ENCODE measurements around the gene AOPEP. TPM values are rescaled to one million over a fixed set of nuclear protein-coding genes. Genes with fewer than 3 reads are reported as not detected.

AOPEP gene
- total and polyA plus RNA-seq, 2 donors (not counting 1 experiment from before 2014, with no cell fraction given) = 66.1 to 94.1 TPM

DNA sequence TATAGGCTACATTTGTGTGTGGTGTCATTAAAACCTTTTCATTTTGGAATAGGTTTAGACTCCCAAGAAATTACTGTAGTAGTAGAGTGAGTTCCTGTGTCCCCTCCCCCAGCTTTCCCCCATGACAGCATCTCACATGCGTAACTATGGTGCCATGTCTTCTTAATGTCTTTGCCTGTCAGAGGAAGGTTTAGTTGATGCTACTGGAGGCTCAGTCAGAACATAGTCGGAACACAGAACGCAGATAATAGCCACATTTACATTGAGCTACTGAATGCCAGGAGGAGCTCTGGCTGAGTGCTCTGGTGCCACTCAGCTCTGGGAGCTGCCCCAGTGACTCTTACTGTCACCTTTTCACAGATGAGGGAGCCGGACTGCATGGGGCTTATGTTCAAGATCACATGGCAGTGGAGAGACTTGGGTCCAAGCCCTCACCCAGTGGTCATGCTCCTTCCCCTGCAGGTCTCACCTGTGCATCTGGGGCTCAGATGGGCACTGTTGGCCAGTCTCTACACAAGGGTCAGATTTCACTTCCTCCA, 223.6 kb downstream of the AOPEP start:
- peaks cover 23% of the 10 kb centered on the region for H3K4me1 ChIP-seq (ENCODE audit: control insufficient read depth, extremely low read depth, insufficient read depth, low read length)
- H3K79me2 ChIP-seq (ENCODE audit: control insufficient read depth, insufficient read depth, low read length) = no peaks in the 10 kb centered on the region
- H4K20me1 ChIP-seq (ENCODE audit: control insufficient read depth, extremely low read depth, insufficient read depth, low read length) = no peaks in the 10 kb centered on the region
- DNase-seq (ENCODE audit: low read depth in 2 of 2) = no peak
- no peak overlapping the region for H3K27ac ChIP-seq (ENCODE audit: insufficient read depth, low read length)
- H3K4me2 ChIP-seq (ENCODE audit: extremely low read depth, insufficient read depth, low read length) = no peak overlapping the region
- no peak overlapping the region for H3K9ac ChIP-seq (ENCODE audit: insufficient read depth, low read length)
- no peaks in the 10 kb centered on the region for H3K36me3 ChIP-seq (ENCODE audit: control insufficient read depth, insufficient read depth, low read length)
- H2AFZ ChIP-seq (ENCODE audit: low read length) = no peak overlapping the region
- H3K4me3 ChIP-seq (replicated peaks in 1 of 4; ENCODE audit: control extremely low read depth in 1 of 4, insufficient read depth in 1 of 4, low read depth in 3 of 4, low read length in 4 of 4) = no peak overlapping the region
- TF ChIP-seq EZH2 (IDR thresholded peaks at IDR 0.05; ENCODE audit: low read length, missing control alignments) = no peak
- TF ChIP-seq, protein P1, sequence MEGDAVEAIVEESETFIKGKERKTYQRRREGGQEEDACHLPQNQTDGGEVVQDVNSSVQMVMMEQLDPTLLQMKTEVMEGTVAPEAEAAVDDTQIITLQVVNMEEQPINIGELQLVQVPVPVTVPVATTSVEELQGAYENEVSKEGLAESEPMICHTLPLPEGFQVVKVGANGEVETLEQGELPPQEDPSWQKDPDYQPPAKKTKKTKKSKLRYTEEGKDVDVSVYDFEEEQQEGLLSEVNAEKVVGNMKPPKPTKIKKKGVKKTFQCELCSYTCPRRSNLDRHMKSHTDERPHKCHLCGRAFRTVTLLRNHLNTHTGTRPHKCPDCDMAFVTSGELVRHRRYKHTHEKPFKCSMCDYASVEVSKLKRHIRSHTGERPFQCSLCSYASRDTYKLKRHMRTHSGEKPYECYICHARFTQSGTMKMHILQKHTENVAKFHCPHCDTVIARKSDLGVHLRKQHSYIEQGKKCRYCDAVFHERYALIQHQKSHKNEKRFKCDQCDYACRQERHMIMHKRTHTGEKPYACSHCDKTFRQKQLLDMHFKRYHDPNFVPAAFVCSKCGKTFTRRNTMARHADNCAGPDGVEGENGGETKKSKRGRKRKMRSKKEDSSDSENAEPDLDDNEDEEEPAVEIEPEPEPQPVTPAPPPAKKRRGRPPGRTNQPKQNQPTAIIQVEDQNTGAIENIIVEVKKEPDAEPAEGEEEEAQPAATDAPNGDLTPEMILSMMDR (conservative IDR thresholded peaks at IDR 0.05 in 1 of 2, IDR thresholded peaks at IDR 0.05 in 1 of 2; ENCODE audit: low read depth in 1 of 2, low read length in 2 of 2) = no peak
- no peaks in the 10 kb centered on the region for H3K27me3 ChIP-seq (ENCODE audit: control insufficient read depth, insufficient read depth, low read length)
- H3K9me3 ChIP-seq (ENCODE audit: control insufficient read depth, insufficient read depth, low read depth, low read length) = no peaks in the 10 kb centered on the region

DNA sequence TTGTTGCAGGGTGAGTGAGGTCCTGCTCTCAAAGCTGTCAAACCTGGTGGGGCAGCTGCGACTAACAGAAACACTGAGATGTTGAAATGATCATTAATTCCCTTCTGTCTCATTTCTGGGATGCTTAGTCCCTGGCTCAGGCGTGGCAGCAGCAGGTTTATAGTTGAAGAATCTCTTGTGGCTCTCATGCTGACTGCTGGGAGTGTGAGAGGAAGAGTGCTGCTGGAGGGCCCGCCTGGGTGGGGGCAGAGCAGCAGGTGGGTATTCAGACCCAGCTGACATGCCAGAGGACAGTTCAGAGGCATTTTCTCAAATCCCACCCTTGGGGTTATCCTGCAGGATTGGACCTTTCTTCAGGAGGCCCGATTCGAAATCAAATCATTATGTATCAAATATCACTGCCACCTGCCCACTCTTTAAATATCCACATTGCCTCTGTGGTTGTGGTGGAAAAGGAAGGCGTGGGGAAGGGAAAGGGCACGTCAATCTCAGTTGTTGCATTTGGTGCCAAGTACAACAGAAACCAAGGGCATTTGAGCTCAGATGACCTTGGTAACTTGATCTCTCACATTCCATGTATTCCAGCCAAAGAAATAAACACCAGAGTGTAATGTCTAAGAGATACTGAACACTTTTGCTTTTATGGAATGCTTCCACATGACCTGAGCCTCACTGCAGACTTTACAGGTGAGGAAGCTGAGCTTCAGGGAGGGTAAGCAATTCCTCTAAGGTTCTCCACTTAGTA, 224.3 kb downstream of the AOPEP start:
- H3K9ac ChIP-seq (ENCODE audit: insufficient read depth, low read length) = no peak overlapping the region
- H3K9me3 ChIP-seq (ENCODE audit: control insufficient read depth, insufficient read depth, low read depth, low read length) = no peaks in the 10 kb centered on the region
- no peak overlapping the region for H2AFZ ChIP-seq (ENCODE audit: low read length)
- TF ChIP-seq, protein P1 (conservative IDR thresholded peaks at IDR 0.05 in 1 of 2, IDR thresholded peaks at IDR 0.05 in 1 of 2; ENCODE audit: low read depth in 1 of 2, low read length in 2 of 2) = no peak
- no peak for TF ChIP-seq EZH2 (IDR thresholded peaks at IDR 0.05; ENCODE audit: low read length, missing control alignments)
- H3K27me3 ChIP-seq (ENCODE audit: control insufficient read depth, insufficient read depth, low read length) = no peaks in the 10 kb centered on the region
- H3K4me1 ChIP-seq (ENCODE audit: control insufficient read depth, extremely low read depth, insufficient read depth, low read length) = peaks cover 17% of the 10 kb centered on the region
- no peaks in the 10 kb centered on the region for H4K20me1 ChIP-seq (ENCODE audit: control insufficient read depth, extremely low read depth, insufficient read depth, low read length)
- H3K27ac ChIP-seq (ENCODE audit: insufficient read depth, low read length) = no peak overlapping the region
- no peak overlapping the region for H3K4me2 ChIP-seq (ENCODE audit: extremely low read depth, insufficient read depth, low read length)
- no peak overlapping the region for H3K4me3 ChIP-seq (replicated peaks in 1 of 4; ENCODE audit: control extremely low read depth in 1 of 4, insufficient read depth in 1 of 4, low read depth in 3 of 4, low read length in 4 of 4)
- peak; percentile 42 to 71 for DNase-seq (ENCODE audit: low read depth in 2 of 2)
- H3K36me3 ChIP-seq (ENCODE audit: control insufficient read depth, insufficient read depth, low read length) = no peaks in the 10 kb centered on the region
- H3K79me2 ChIP-seq (ENCODE audit: control insufficient read depth, insufficient read depth, low read length) = no peaks in the 10 kb centered on the region

DNA sequence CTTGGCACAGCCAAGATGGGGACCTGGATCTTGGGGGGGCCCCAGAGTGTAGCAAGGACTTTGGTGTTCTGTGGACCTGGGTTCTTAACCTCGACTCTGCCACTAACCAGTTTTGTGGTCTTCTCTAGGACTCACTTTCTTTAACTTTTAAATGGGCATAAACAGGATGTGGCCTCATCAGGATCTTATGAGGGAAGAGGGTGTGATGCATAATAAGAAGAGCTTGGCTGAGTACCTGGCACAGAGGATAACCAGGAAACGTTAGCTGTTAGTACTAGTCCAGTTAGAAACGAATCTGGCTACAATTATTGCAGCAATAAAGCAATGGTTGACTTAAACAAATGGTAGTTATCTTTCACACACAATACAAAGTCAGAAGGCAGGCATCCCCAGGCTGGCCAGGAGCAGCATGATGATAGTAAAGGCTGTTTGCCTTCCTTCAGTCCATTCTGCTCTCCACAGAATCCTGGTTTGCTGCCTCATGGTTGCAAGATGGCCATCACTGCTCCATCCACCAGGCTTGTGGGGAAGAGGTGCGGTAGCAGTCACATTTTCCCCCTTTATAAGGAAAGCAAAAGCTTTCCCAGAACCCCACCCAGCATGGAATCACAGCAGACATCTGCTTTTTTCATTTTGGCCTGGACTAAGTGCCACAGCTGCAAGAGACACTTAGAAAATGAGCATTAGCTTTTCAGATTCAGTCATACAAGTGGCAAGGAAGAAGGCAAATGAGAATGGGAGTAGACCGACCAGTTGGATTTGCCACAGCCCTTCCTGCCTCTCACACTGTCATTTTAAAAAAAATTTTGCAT, 225.0 kb downstream of the AOPEP start:
- Histone ChIP-seq H3K27ac (ENCODE audit: insufficient read depth, low read length) (no peak overlapping the region), H3K4me2 (ENCODE audit: extremely low read depth, insufficient read depth, low read length) (no peak overlapping the region), H3K27me3 (ENCODE audit: control insufficient read depth, insufficient read depth, low read length) (no peaks in the 10 kb centered on the region), H3K79me2 (ENCODE audit: control insufficient read depth, insufficient read depth, low read length) (no peaks in the 10 kb centered on the region), H3K4me1 (ENCODE audit: control insufficient read depth, extremely low read depth, insufficient read depth, low read length) (peaks cover 11% of the 10 kb centered on the region), H3K9ac (ENCODE audit: insufficient read depth, low read length) (no peak overlapping the region), H2AFZ (ENCODE audit: low read length) (no peak overlapping the region), H3K36me3 (ENCODE audit: control insufficient read depth, insufficient read depth, low read length) (no peaks in the 10 kb centered on the region), H3K9me3 (ENCODE audit: control insufficient read depth, insufficient read depth, low read depth, low read length) (no peaks in the 10 kb centered on the region), H3K4me3 (replicated peaks in 1 of 4; ENCODE audit: control extremely low read depth in 1 of 4, insufficient read depth in 1 of 4, low read depth in 3 of 4, low read length in 4 of 4) (no peak overlapping the region), H4K20me1 (ENCODE audit: control insufficient read depth, extremely low read depth, insufficient read depth, low read length) (no peaks in the 10 kb centered on the region)
- DNase-seq (ENCODE audit: low read depth in 2 of 2) = no peak
- no peak for TF ChIP-seq EZH2 (IDR thresholded peaks at IDR 0.05; ENCODE audit: low read length, missing control alignments)
- TF ChIP-seq, protein P1 (conservative IDR thresholded peaks at IDR 0.05 in 1 of 2, IDR thresholded peaks at IDR 0.05 in 1 of 2; ENCODE audit: low read depth in 1 of 2, low read length in 2 of 2) = no peak
